Activated CD8-positive, alpha-beta memory T cell treated with anti-CD3 and anti-CD28 coated beads, Interleukin-2, amount 10 ng/mL, durations not matched to agents 7 days and 5 days (primary cell): Measurements from ENCODE around the gene PROK2. TPM values are rescaled to one million over a fixed set of nuclear protein-coding genes. Genes with fewer than 3 reads are reported as not detected.

Source experiments
- ATAC-seq: fragments of 150-1000 bp; cut with Tn5 transposase; one replicate; pipeline ENCODE4 v1.10.0; 2021; ENCODE audit warnings: moderate library complexity
- CTCF ChIA-PET: fragments of 350-600 bp; sonication (Branson Sonifier 250); formaldehyde crosslinking; loops from one replicate; lab custom pipeline; 2021; ENCODE audit warnings: antibody characterized with exemption; lab: Charles Lee
- DNase-seq: peaks from one replicate; pipeline ENCODE4 v3.0.0-alpha.2; 2020
- H3K27ac Mint-ChIP-seq: one replicate; pipeline ENCODE4 v1.8.0; 2021; ENCODE audit warnings: mild to moderate bottlenecking, mixed read lengths
- H3K27me3 Mint-ChIP-seq: one replicate; pipeline ENCODE4 v1.8.0; 2021; ENCODE audit warnings: mixed read lengths
- H3K36me3 Mint-ChIP-seq: one replicate; pipeline ENCODE4 v1.8.0; 2021; ENCODE audit warnings: mild to moderate bottlenecking, mixed read lengths
- H3K4me1 Mint-ChIP-seq: one replicate; pipeline ENCODE4 v1.8.0; 2021; ENCODE audit warnings: mixed read lengths
- H3K4me3 Mint-ChIP-seq: one replicate; pipeline ENCODE4 v1.8.0; 2021; ENCODE audit warnings: mild to moderate bottlenecking, moderate library complexity, mixed read lengths
- H3K9me3 Mint-ChIP-seq: one replicate; pipeline ENCODE4 v1.8.0; 2022; ENCODE audit warnings: low read depth, mixed read lengths
- total RNA-seq, 2 experiments: library from RNA; stranded (reverse); gene quantifications; one replicate each; pipeline ENCODE4 v1.2.3, GENCODE V29; 2021

The PROK2 gene
- total RNA-seq, 2 experiments from 2014 or later: 3.1 to 3.4 TPM

- Mint-ChIP-seq H3K4me3 (peak overlapping the region; percentile 88), H3K27ac (peak overlapping the region; percentile 96), H3K36me3 (peaks cover 24% of the 10 kb centered on the region), H3K27me3 (no peaks in the 10 kb centered on the region), H3K4me1 (peaks cover 60% of the 10 kb centered on the region), H3K9me3 (no peaks in the 10 kb centered on the region)
- ATAC-seq (peak; percentile 42), DNase-seq (peak; percentile 54)
- CTCF ChIA-PET: interaction anchor here (1.1 to 3.5 kb wide), 4 partner anchors 10 to 151 kb away, joined by 3 to 26 read pairs (median 4); no protein-coding TSS in a partner anchor
Measured at GRCh38 chr3:71724584-71725270, 60.2 kb downstream of the PROK2 start.

DNA sequence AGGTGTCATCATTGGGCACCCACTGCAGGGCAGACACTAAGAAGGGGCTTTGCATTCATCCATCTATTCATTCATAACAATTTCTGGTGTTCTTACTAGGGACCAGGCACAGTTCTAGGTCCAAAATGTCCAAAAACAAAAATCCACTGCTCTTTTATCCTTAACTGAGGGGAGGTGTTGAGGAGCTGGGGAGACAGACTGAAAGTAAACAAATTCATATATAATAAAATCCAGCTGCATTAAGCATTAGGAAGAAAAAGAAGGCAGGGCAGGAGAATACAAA, 60.8 kb downstream of the PROK2 start:
- H3K27me3 Mint-ChIP-seq: no peaks in the 10 kb centered on the region
- no peak for ATAC-seq
- no peaks in the 10 kb centered on the region for H3K9me3 Mint-ChIP-seq
- DNase-seq: no peak
- peak overlapping the region; percentile 96 for H3K27ac Mint-ChIP-seq
- peaks cover 29% of the 10 kb centered on the region for H3K36me3 Mint-ChIP-seq
- CTCF ChIA-PET: interaction anchor here (1.0 to 3.5 kb wide), 6 partner anchors 9 to 151 kb away, joined by 3 to 26 read pairs (median 4); no protein-coding TSS in a partner anchor
- H3K4me1 Mint-ChIP-seq: peaks cover 59% of the 10 kb centered on the region
- peak overlapping the region; percentile 88 for H3K4me3 Mint-ChIP-seq

DNA sequence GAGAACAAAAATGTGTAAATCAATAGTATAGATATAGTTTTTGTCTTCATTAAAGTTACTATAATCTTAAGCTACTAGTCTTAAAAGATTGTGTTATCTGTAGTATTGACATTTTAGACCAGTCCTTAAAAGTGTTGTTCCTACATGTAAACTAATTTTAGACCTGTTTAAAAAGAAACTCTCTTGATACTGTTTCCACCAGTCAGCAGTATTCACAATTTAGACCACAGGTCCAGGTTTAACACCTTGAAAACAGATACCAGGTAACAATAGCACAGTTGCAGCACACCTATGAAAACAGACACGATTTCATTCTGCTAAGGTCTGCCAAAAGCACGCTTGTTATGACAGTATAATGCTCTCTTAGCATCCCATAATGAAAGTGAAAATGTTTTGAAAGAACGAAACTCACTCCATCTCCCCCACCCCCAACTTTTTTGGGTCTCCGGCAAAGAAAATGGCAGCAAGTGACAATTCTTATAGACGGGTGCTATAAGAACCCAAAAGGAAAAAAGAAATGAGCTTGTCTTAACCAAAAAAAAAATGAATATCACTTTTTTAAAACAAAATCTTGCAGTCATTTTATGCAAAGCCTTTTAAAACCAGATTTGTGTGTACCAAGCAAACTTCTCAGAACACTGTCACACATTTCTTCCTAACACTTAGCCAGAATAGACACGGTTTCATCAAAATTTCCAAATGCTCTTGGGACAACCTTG, 61.3 kb downstream of the PROK2 start:
- peak; percentile 43 for ATAC-seq

DNA sequence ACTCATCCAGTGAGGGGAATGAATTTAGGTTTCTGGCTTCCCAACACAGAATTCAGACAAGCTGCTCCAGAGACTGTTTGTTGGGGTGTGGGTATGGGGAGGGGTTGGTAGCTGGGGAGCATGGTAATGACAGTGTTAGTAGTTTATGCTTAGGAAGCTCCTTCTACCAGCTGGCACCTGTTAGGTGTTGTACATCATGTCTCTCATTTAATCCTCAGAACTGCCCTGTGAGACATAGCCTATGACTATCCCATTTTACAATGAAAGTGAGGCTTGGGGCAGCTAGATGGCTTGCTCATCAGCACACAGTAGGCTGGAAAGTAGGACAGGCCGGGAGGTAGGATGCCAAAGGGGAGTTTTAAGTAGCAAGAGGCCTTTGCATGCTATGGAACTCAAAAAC, 62.3 kb downstream of the PROK2 start:
- peak overlapping the region; percentile 96 for H3K27ac Mint-ChIP-seq
- H3K36me3 Mint-ChIP-seq: peaks cover 33% of the 10 kb centered on the region
- DNase-seq (no peak), ATAC-seq (no peak)
- H3K4me3 Mint-ChIP-seq: peak overlapping the region; percentile 70
- CTCF ChIA-PET: interaction anchor here (3.5 kb wide), 1 partner anchor 12 kb away, joined by 26 read pairs; no protein-coding TSS in a partner anchor
- H3K27me3 Mint-ChIP-seq: no peaks in the 10 kb centered on the region
- H3K9me3 Mint-ChIP-seq: no peaks in the 10 kb centered on the region
- H3K4me1 Mint-ChIP-seq: peaks cover 64% of the 10 kb centered on the region

More for the DNA sequence above, 61.3 kb downstream of the PROK2 start:
- peak overlapping the region; percentile 88 for H3K4me3 Mint-ChIP-seq
- no peaks in the 10 kb centered on the region for H3K9me3 Mint-ChIP-seq
- DNase-seq: peak; percentile 83
- H3K36me3 Mint-ChIP-seq: peaks cover 33% of the 10 kb centered on the region
- H3K27ac Mint-ChIP-seq: peak overlapping the region; percentile 96
- H3K4me1 Mint-ChIP-seq: peaks cover 60% of the 10 kb centered on the region
- H3K27me3 Mint-ChIP-seq: no peaks in the 10 kb centered on the region
- CTCF ChIA-PET: interaction anchor here (1.0 to 3.5 kb wide), 3 partner anchors 9 to 136 kb away, joined by 3 to 26 read pairs (median 4); no protein-coding TSS in a partner anchor

Other genes with a start within 250 kb of the PROK2 start
- 10 to 100 TPM; 66.3 to 68.8 TPM for gene FOXP1, start 201.4 kb downstream of the PROK2 start, total RNA-seq
- gene EIF4E3, start 59.7 kb downstream of the PROK2 start, total RNA-seq: 10 to 100 TPM; 56.5 to 61.9 TPM
- gene GPR27, start 31.3 kb downstream of the PROK2 start, total RNA-seq: 1 to 10 TPM; 2.3 to 5.3 TPM